ENCODE measurements around the gene TJP1.
"Not testable (repeated sequence)": the region's sequence is repeated elsewhere in the genome, so short reads cannot be mapped to it uniquely, and the experiment has no call there.

Gene TJP1

GRCh38 chr15:29838352-29839010 lies 16.2 kb upstream of the TJP1 start:
- no peak for DNase-seq

- DNase-seq = no peak
Measured at GRCh38 chr15:29835301-29835700, 13.0 kb upstream of the TJP1 start.

DNA sequence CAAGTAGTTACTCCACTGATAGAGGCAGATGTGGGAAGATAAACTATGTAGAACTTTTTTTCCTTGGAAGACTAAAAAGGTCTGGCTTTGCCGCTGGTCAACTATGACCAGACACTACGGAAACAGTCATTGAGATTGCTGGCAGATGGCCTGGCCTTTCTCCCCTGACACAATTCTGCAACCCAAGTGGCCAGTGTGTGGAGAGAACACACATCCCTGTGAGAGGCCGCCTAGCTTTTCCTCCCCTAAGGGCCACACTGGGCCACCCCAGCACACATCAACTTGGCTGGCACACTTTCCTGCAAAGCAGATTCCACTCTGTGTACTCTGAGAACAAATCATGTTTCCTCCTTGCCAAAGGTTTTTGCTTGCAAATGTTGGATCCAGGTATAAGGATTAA lies 10.4 kb upstream of the TJP1 start:
- DNase-seq = no peak

DNA sequence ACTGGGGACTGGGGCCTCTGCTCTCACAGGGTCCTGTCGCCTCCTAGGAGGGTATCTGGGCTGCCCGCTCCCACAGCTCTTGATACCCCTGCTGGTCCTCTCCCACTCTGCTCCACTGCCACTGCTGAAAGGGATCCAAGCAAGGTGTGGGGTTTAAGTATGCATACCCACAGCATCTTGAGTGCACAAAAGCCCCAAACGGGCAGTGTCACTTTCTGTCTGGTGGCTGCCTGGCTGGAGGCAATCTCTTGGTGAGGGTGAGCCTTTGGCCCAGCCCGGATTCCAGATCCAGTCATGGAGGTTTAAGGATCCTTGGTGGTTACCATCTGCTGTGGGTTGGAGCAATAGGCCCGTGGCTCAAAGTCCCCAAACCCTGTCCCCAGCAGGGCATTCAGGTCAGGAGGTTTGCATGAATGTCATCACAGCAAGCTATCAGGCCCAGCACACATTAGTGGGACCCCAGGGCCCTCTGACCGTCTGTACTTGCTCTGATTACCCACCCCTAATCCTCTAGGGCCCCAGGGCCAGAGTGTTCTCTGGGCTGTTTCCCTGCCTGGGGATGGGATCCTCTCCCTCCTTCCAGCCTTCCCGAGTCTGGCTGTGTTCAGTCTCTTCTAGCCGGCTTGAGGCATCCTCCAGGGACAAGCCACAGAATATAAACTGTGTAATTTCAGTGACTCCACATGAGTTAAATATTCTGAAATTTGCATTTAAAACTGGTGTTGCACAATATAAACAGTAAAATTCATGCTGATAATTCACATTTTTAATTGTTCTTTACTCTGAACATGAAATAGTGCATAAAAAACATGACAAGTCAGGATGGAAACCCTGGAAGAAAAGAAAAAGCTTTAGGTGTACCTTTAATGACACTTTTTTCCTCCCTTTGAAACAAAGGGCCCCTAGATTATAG lies 4.9 kb upstream of the TJP1 start:
- DNase-seq = no peak

DNA sequence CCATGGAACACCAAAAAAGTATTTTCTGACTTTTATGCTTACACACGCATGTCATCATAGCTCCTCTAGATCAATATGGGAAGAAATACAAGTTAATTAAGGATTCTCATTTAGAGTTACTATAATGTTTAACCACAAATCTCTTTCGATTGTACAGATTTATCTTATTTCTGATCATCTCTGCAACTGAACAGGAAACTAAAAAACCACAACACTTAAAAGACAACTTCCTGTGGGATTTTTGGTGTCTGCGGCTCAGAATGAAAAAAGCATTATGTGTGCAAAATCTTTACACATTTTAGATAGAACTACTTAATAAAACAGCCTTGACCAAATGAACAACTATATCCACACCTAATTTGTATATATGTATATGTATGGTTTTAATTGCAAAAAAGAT lies 3.0 kb upstream of the TJP1 start:
- no peak for DNase-seq

GRCh38 chr15:29822684-29823459 lies 604 bp upstream of the TJP1 start:
- peak in 1 of 2 donors; percentile 19 for DNase-seq

DNA sequence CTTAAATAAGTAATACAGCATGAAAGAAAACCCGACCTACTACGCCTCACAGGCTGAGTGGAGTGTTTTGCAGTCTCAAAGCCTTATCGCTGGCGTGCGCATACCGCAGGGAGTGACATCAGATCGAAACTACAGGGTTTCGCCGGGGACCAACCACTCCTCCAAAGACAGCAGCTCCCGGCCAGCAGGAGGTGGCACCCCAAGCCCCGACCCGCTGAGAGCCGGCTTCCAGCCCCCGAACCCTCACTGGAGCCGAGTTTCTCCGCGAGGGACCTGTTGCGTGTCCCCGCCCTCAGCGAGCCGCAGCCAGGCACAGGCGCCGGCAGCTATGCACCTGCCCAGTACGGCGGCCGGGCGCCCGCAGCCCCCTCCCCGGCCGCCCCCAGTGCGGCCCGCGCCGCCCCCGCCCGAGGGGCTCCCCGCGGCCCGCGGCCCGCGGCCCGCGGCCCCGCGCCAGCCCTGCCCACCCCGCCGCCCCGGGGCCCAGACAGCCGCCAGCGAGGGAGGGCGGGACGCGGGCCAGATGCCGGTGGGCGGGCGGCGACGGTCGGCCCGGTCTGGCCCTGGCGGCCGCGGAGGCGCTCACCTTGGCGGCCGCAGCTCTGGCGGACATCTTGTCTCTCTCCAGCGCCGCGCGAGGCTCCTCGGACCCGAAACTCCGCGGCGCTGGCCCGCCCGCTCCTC lies 710 bp downstream of the TJP1 start:
- DNase-seq = peak in 1 of 2 donors; percentile 8

- no peak for DNase-seq
Measured at GRCh38 chr15:29820394-29821154, 1.7 kb downstream of the TJP1 start.

- no peak for DNase-seq
Measured at GRCh38 chr15:29819979-29820378, 2.3 kb downstream of the TJP1 start.

- no peak for DNase-seq
Measured at GRCh38 chr15:29818141-29818540, 4.1 kb downstream of the TJP1 start.

DNA sequence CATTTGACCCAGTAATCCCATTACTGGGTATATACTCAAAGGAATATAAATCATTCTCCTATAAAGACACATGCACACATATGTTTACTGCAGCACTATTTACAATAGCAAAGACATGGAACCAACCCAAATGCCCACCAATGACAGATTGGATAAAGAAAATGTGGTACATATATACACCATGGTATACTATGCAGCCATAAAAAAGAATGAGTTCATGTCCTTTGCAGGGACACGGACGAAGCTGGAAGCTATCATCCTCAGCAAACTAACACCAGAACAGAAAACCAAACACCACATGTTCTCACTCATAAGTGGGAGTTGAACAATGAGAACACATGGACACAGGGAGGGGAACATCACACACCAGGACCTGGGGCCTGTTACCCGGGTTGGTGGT lies 4.8 kb downstream of the TJP1 start:
- DNase-seq = not testable (repeated sequence)

DNA sequence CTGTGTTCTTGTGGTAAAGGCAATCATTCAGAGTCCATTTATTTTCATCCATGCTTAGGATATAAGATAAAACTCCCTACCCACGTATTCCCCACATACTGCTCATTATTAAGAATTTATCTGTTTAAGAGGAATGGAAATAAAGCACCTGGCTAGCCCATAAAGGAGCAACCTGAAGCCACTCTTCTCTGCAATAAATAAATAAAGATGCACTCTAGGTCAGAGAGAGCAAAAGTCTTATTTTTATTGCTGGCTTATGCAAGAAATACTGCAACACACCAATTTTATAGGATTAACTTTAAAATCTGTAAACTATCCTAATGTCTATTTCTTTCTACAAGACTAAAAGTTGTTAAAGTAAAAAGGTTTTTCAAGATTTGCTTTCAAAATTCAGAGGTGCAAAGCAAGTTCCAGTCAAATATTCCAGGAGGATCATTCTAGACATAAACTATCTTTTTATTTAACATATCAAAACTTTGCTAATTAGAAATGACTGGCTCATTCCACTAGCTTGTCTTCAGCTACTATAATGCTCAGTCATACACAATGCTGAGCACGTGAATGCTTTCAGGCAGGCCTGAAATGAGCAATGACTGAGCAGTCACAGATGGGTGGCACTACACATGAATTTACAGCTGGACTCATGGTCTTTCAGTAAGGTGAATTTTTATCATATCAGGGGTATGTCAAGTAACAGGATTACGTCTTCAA lies 7.1 kb downstream of the TJP1 start:
- DNase-seq = no peak

DNA sequence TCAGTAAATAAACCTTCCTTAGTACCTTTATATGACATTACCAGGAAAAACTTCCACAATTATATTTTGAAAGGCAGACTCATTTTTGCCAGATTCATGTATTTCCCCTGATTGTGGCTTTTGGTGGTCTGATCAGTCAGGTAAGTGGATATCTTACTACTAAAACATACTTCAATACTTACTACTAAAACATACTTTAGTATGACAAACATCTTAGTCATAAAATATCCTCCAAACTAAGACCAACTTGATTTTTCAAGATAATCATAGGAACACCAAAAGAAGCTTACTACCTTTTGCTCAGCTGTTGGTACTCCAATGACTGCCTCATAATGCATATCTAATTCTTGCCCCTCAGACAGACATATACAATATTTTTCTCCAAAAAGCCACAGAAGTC lies 9.3 kb downstream of the TJP1 start:
- DNase-seq = no peak

GRCh38 chr15:29812384-29812694 lies 9.9 kb downstream of the TJP1 start:
- DNase-seq = no peak

GRCh38 chr15:29811691-29812383 lies 10.4 kb downstream of the TJP1 start:
- DNase-seq = no peak

DNA sequence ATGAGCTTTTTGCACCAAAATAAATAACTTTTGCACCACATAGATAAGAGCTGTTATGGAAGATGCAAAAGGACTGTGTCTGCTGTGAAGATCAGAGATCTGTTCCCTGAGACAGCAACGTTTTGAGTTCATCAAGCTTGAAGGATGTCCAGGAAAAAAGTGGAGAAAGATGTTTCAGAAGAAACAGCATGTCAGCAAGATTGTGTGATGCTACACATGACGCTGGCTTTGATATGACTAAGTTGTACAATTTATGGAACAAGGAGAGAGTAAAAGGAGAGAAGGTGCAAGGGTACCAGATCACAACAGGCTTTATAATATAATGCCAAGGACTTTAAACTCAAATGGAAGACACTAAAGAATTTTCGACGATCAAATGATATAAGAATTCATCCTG lies 16.6 kb downstream of the TJP1 start:
- no peak for DNase-seq

- DNase-seq = no peak
Measured at GRCh38 chr15:29805043-29805707, 17.1 kb downstream of the TJP1 start.

- DNase-seq = no peak
Measured at GRCh38 chr15:29802411-29802810, 19.9 kb downstream of the TJP1 start.

- no peak for DNase-seq
Measured at GRCh38 chr15:29800491-29801366, 21.5 kb downstream of the TJP1 start.
